HG03175 (cell line): ENCODE data around the gene AGBL4.

ENCODE experiments used
- ATAC-seq: cut with Tn5 transposase; IDR thresholded peaks from one replicate; pipeline ENCODE4 v1.9.1; 2021; ENCODE audit warnings: mild to moderate bottlenecking, moderate library complexity; ENCODE audit not compliant: unreplicated experiment

Gene AGBL4

DNA sequence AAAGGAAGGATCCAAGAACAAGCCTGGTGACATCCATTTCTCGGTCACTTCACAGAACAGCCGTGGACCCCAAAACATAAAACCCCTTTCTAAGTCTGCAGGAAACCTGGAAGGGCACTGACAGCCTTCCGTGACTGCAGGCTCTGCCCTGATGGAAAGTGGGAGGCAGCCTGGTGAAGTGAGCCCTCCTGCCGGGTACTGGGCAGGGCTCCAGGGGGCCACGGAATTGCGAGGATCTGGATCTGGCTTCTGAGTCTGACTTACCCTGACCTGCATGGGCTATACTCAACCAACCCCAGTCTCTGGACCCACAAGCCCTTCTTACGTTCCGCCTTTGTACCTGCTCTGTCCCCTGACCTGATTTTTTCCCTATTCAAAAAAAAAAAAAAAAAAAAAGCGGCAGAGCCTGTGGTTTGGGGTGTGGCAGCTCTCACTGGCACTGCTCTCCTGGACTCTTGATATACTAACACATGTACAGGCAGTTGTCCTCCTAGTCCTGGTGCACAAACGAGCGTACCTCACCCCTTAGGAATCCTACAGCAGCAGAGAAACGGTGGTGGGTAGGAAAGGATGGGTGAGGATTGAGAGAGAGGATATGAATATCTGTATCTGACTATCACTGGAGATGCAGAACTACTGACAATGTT, 1330.0 kb downstream of the AGBL4 start:
- ATAC-seq, result no peak

GRCh38 chr1:48693180-48693579, 1330.6 kb downstream of the AGBL4 start:
- ATAC-seq, result no peak

GRCh38 chr1:48692235-48692634, 1331.5 kb downstream of the AGBL4 start:
- no peak for ATAC-seq

DNA sequence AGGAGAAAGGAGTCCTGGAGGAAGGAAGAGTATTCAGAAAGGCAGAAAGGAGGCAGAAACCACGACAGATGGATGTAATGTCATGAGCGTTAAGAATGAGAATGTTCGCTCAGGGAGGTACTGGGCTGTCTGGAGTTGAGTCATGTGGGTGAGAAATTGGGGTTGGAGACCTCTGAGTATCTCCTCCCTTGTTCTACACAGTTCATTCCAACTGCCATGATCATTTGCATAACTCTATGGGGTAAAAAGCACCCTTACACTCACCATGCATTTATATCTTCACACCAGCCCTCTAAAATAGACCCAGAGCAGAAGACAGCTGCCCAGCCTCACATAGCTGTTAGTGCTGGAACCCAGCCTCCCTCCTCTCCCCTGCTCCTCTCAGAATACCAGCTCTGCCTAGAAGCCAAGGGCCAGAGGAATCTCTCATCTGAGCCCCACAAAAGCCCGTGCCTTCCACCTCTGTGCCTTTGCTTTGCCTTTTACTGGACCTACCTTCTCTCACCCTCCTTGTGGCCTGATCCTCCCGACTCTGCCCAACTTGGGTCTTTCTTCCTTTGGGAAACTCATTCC, 1332.2 kb downstream of the AGBL4 start:
- ATAC-seq, result peak; percentile 77

- ATAC-seq, result peak; percentile 69
Measured at GRCh38 chr1:48688102-48688760, 1335.5 kb downstream of the AGBL4 start.

DNA sequence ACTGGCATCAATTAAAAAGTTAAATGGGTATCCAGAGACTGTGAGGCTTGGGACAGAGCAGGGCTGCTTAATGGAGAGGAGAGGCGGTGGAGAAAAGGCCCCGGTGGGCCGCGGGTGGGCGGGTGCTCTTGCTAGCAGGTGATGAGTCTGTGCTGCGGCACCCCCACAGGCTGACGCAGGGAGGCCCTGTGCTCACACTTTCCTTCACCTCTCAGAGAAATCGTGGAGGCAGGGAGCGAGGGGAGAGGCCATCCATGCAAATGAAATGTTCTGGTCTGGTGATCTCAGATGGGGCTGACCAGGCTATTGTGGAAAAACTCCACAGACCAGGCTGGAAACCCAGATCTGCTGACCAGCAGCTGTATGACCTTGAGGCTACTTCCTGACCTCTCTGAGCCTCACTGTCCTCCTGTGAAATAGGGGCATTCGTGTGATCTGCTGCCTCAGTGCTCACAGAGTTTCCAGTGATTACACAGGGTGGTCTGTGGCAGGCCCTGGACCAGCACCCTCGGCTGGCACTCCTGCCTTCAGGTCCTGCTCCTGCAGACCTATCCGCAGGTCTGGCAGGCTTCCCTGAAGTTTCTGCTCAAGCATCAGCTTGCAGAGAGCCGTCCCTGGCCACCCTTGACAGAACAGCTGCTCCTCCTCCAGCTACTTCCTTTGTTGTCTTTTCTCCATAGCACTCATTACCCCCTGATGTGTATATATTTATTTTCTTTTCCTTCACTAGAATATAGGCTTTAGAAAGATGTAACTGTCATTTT, 1336.3 kb downstream of the AGBL4 start:
- no peak for ATAC-seq

GRCh38 chr1:48686159-48686558, 1337.6 kb downstream of the AGBL4 start:
- ATAC-seq, result no peak

- no peak for ATAC-seq
Measured at GRCh38 chr1:48684381-48684780, 1339.4 kb downstream of the AGBL4 start.

DNA sequence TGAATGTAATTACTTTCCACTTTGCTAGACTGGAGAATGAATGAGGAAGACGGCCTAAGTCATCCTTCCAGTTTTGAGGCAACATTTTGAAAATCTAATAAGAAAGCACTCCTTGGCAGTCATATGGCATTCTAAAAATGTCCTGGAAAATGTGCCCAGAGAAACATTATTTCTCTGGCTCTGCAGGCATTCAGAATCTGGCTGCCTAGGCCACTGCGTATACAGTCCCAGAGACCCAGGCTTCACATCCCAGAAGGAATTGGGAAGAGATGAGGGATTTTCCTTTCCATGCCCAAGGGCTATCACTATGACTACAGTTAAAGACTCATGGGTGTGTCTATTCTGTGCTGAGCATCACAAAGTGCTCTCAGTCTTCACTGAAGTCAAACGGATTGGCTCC, 1339.9 kb downstream of the AGBL4 start:
- no peak for ATAC-seq

DNA sequence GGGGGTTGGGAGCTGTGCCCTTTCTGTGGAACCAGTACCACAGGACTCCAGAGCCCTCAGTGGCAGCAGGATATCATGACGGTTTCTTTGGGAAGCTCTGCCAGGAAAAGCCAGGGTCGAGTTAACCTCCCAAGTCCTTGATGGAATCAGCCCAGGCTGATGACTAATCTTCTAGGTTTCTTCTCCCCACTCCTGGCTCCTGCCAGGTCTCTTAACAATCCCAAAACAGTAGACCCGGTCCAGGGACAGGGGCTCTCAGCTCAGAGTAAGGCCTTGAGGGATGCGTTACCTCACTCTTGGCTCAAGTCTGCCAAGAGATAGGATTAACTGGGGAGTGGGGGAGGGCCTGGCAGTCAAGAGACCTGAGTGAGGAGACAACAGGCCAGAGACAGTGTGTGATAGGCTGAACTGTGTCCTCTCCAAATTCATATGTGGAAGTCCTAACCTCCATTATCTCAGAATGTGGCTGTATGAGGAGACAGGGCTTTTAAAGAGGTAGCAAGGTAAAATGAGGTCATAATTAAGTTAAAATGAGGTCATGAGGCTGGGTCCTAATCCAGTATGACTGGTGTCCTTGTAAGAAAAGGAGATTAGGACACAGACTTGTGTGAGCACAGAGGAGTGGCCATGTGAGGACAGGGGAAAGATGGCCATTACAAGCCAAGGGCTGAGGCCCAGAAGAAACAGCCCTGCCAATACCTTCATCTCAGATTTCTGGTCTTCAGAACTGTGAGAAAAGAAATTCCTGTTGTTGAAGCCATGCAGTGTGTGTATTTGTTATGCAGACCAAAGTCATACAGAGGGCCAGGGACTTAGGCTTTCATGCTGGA, 1342.1 kb downstream of the AGBL4 start:
- no peak for ATAC-seq

- ATAC-seq, result no peak
Measured at GRCh38 chr1:48680411-48681035, 1343.2 kb downstream of the AGBL4 start.

GRCh38 chr1:48679859-48680258, 1343.9 kb downstream of the AGBL4 start:
- ATAC-seq, result no peak

GRCh38 chr1:48678710-48679505, 1344.8 kb downstream of the AGBL4 start:
- no peak for ATAC-seq

DNA sequence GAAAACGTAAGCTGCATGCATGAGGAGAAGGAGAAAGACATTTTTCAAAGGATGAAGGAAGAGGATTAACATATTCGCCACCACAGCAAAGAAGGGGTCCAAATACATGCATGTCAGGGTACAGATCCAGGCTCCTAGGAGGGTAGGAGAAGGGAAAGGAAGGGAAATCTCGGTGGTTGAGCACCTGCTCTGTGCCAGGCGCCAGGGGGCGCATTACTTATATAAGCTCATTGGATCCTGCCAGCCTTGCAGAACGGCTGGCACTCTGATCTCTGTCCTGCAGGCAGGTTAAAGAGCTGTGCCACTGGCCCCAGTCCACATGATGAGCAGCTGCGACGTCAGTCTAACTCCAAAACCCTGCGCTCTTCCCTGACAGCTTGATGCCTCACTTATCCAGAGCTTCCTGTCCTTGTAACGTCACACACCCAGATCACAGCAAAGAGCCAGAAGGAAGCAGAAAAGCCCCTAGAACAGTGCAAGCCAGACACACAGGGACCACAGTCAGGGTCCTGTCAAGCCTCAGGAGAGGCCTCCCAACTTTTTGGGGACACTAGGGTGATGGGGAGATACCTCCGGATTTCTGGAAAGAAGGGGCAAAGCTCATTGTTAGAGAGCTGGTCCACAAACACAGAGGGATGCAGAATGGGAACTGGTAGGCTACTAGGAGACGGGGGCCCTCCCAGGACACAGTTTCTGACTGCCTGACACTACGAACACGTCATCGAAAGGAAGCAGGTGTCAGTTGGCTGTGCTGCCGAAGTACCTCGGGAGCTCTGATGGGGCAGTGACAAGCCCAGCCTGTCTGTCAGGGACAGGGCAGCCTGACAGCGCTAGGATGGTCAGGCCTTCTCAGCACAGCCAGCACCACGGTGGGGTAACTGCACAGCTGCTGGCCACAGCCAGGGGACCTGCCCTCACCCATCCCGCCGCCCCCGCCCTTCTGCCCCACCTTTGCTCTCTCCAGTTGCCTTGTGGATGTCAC, 1346.2 kb downstream of the AGBL4 start:
- peak; percentile 54 for ATAC-seq

- no peak for ATAC-seq
Measured at GRCh38 chr1:48676822-48677221, 1346.9 kb downstream of the AGBL4 start.

DNA sequence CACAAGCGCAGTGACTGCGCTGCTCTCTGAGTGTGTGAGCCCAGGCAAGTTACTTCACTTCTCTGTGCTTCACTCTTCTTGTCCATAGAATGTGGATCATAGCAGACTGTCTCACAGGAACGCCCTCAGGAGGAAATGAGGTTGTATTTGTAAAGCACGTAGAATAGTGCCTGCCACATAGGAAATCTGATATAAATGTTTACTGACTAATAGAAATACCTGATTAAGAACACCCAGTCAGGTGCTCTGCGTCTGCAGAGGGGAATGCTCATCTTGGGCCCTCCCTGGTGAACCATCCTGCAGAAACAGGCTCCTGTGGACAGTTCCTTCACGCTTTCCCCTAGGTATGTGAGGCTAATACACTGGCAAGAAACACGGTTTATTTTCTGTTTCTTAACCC, 1347.4 kb downstream of the AGBL4 start:
- no peak for ATAC-seq

- no peak for ATAC-seq
Measured at GRCh38 chr1:48675251-48675650, 1348.5 kb downstream of the AGBL4 start.

DNA sequence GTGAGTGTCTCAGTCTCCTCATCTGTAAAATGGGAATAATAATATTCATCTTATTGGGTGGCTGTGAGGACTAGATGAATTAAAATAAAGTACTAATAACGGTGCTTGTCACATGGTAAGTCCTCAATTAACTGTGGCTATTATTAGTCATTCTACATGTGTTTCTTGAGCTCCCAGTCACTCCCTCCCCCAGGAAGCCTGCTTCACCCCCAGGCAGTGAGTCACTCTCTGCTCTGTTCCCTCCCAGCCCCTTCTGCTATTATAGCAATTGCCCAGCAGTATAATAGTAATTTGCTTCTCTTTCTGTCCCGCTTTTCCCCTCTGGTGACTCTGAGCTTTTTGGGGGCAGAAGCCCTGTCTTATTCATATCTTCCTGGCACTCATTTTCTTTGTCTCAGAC, 1349.1 kb downstream of the AGBL4 start:
- no peak for ATAC-seq
